AG04450 (cell line): ENCODE measurements around the gene MAP3K2. TPM values are rescaled to one million over a fixed set of nuclear protein-coding genes. Genes with fewer than 3 reads are reported as not detected.
A peak's percentile ranks its signal among the peaks of the same experiment; 100 is the strongest.
"Not testable (repeated sequence)": the region's sequence is repeated elsewhere in the genome, so short reads cannot be mapped to it uniquely, and the experiment has no call there.

Source experiments
- CTCF ChIA-PET: fragments of 300-600, 350-600 bp; formaldehyde crosslinking; extraction: SDS; loops from one replicate; lab custom pipeline; 2022; ENCODE audit warnings: antibody characterized with exemption, inconsistent platforms; lab: Charles Lee
- POLR2A ChIA-PET: fragments of 350-600 bp; formaldehyde crosslinking; extraction: SDS; loops from one replicate; lab custom pipeline; 2021; ENCODE audit warnings: antibody characterized with exemption, inconsistent platforms; lab: Yijun Ruan, JAX
- DNase-seq: peaks from one replicate; pipeline ENCODE4 v3.0.0-alpha.2; 2011; ENCODE audit warnings: low read depth, low spot score
- H3K27ac ChIP-seq: one replicate; pipeline ENCODE4 v1.5.1; 2012; ENCODE audit warnings: low read depth, low read length, control low read depth
- H3K27me3 ChIP-seq: one replicate; pipeline ENCODE4 v1.6.0; 2012; ENCODE audit warnings: low read length; ENCODE audit not compliant: control insufficient read depth, insufficient read depth
- H3K4me3 ChIP-seq: 2 replicates; pipeline ENCODE4 v1.5.1; 2011; ENCODE audit warnings: mild to moderate bottlenecking, low read depth, low read length, control low read depth
- H3K9me3 ChIP-seq: 2 replicates; pipeline ENCODE4 v1.5.1; 2012; ENCODE audit warnings: low read length; ENCODE audit not compliant: control insufficient read depth, insufficient read depth
- CTCF ChIP-seq: IDR thresholded peaks from 2 replicates; pipeline ENCODE4 v1.5.1; 2011; ENCODE audit warnings: low read depth, low read length, control low read depth, inconsistent platforms
- polyA plus RNA-seq: library from polyadenylated mRNA; depleted of rRNA; stranded (reverse); fragments of >200 nt; gene quantifications from 2 replicates; pipeline ENCODE4 v1.2.3, GENCODE V29; 2011

Gene MAP3K2
- polyA plus RNA-seq, 1 experiment, result 15.5 TPM

DNA sequence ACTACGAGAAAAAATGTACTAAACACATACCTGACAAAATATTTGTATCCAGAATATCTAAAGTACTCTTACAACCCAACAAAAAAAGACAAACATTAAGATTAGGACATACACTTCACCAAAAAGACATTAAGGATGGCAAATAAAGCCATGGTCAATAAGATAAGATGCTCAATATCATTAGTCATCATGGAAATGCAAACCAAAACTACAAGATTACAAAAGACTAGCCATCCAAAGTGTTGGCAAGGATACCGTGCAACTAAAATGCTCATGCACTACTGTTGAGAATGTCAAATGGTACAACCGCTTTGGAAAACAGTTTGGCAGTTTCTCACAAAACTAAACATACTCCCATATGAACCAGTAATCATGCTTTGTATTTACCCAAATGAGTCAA lies 29.7 kb downstream of the MAP3K2 start:
- ChIA-PET POLR2A (no interaction called here), CTCF (no interaction called here)
- Histone ChIP-seq H3K4me3 (no peak overlapping the region), H3K9me3 (no peaks in the 10 kb centered on the region; the same call in 1 of the 2 replicates), H3K27ac (no peak overlapping the region), H3K27me3 (no peaks in the 10 kb centered on the region)
- no peak for DNase-seq
- TF ChIP-seq CTCF, result no peak

GRCh38 chr2:127357591-127357990 lies 30.2 kb downstream of the MAP3K2 start:
- no peak for DNase-seq
- CTCF ChIA-PET, result no interaction called here
- no peak overlapping the region for H3K27ac ChIP-seq
- H3K9me3 ChIP-seq, result no peaks in the 10 kb centered on the region; the same call in 1 of the 2 replicates
- no peaks in the 10 kb centered on the region for H3K27me3 ChIP-seq
- no peak for TF ChIP-seq CTCF
- no peak overlapping the region for H3K4me3 ChIP-seq
- POLR2A ChIA-PET, result no interaction called here

- no peak for DNase-seq
- CTCF ChIA-PET, result no interaction called here
- Histone ChIP-seq H3K27me3 (no peaks in the 10 kb centered on the region), H3K4me3 (no peak overlapping the region), H3K27ac (no peak overlapping the region), H3K9me3 (no peaks in the 10 kb centered on the region; the same call in 1 of the 2 replicates)
- TF ChIP-seq CTCF, result no peak
- POLR2A ChIA-PET, result no interaction called here
Measured at GRCh38 chr2:127356531-127356930, 31.2 kb downstream of the MAP3K2 start.

DNA sequence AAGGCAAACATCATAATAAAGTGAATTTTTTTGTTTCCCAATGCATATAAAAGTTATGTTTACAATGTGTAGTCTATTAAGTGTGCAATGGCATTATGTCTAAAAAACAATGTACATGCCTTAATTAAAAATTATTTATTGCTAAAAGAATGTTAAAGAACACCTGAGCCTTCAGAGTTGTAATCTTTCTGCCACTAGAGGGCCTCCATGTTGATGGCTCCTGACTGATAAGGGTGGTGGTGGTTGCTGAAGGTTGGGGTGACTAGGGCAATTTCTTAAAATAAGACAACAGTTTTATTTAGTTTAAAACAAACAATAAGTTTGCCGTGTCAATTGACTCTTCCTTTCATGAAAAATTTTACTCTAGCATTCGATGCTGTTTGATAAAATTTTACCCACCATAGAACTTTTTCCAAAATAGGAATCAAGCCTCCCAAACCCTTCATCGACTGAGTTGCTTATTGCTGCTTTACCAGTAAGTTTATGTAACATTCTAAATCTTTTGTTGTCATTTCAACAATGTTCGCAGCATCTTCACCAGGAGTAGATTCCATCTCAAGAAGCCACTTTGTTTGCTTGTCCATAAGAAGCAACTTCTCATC lies 32.3 kb downstream of the MAP3K2 start:
- DNase-seq, result no peak
- no peaks in the 10 kb centered on the region for H3K27me3 ChIP-seq
- H3K27ac ChIP-seq, result no peak overlapping the region
- H3K9me3 ChIP-seq, result no peaks in the 10 kb centered on the region; the same call in 1 of the 2 replicates
- POLR2A ChIA-PET, result no interaction called here
- CTCF ChIA-PET, result no interaction called here
- peak; percentile 55 for TF ChIP-seq CTCF
- no peak overlapping the region for H3K4me3 ChIP-seq

- H3K27me3 ChIP-seq, H3K4me3 ChIP-seq, H3K27ac ChIP-seq, DNase-seq, POLR2A ChIA-PET, H3K9me3 ChIP-seq, CTCF ChIA-PET: not testable (repeated sequence)
Measured at GRCh38 chr2:127353873-127354676, 33.7 kb downstream of the MAP3K2 start.

DNA sequence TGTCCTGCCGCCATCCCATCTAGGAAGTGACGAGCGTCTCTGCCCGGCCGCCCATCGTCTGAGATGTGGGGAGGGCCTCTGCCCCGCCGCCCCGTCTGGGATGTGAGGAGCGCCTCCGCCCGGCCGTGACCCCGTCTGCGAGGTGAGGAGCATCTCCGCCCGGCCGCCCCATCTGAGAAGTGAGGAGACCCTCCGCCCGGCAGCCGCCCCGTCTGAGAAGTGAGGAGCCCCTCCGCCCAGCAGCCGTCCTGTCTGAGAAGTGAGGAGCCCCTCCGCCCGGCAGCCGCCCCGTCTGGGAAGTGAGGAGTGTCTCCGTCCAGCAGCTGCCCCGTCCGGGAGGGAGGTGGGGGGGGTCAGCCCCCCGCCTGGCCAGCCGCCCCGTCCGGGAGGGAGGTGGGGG lies 34.6 kb downstream of the MAP3K2 start:
- H3K4me3 ChIP-seq, POLR2A ChIA-PET, H3K9me3 ChIP-seq, CTCF ChIA-PET, H3K27me3 ChIP-seq, DNase-seq, H3K27ac ChIP-seq: not testable (repeated sequence)
